Measurements from ENCODE around the gene SCT.

Gene SCT

DNA sequence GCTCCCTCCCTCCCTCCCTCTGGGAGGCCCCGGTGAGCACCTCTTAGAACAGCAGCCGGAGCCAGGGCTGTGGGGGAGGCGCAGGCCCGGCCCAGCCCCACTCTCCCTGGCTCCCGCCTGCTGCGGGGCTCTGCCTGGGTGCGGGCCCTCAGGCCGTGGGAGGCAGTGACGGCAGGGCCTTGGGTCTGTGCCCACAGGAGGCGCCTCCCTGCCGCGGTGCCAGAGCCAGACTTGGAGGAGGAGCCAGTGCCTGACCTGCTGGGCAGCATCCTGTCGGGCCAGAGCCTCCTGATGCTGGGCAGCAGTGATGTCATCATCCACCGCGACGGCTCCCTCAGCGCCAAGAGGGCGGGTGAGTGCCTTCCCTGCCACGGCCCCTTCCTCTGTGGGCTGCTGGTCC is 20.7 kb downstream of the SCT start:
- Histone ChIP-seq H3K36me3 (ENCODE audit: low read depth) (peaks cover 91% of the 10 kb centered on the region), H3K27me3 (ENCODE audit: insufficient read depth, poor library complexity, severe bottlenecking) (no peaks in the 10 kb centered on the region), H3K4me1 (ENCODE audit: insufficient read depth, poor library complexity, severe bottlenecking) (no peaks in the 10 kb centered on the region), H3K9me3 (ENCODE audit: severe bottlenecking) (no peaks in the 10 kb centered on the region), H3K27ac (ENCODE audit: poor library complexity, severe bottlenecking) (peak overlapping the region; percentile 23), H3K4me3 (ENCODE audit: severe bottlenecking) (no peak overlapping the region)
- ATAC-seq (ENCODE audit: low read depth) (peak; percentile 80), DNase-seq (ENCODE audit: low spot score) (peak; percentile 91)
- TF ChIP-seq CTCF (IDR thresholded peaks at IDR 0.05; ENCODE audit: poor library complexity, severe bottlenecking), result peak; percentile 6

DNA sequence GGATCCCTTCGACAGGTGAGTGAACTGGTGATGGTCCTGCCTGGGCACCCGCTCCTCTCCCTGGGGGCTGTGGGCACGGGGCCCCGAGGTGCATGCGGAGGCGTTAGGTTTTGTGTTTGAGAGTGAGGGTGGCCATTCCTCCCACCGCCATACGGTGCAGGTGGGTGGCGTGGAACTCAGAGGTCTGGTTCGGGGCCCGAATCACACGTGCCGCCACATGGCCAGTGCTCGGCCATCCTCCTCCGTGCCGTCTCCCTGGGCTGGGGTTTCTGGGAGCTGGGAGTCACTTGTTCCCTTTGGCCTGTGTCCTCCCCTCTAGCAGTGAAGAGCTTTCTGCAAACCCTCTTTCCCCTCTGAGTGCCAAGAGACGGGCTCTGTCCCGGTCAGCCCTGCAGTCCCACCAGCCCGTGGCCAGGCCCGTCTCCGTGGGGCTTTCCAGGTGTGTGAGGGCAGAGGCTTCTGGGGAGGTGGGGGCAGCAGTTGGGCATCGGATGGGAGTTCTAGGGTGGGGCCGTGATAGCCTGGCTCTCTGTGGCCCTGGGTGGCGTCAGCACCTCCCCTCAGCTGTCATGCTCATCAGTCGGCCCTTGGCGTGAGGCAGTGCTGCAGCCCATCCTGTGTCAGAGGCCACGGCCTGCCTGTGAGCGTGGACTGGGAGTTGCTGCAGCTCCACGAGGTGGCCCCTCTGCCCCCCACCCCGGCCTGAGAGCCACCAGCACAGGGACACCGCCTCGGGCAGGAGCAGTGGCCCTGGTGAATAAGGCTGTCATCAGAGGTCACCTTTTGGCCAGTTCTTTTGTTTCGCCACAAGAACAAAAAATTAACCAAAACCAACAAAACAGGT is 21.5 kb downstream of the SCT start:
- peak; percentile 55 for DNase-seq (ENCODE audit: low spot score)
- Histone ChIP-seq H3K4me3 (ENCODE audit: severe bottlenecking) (no peak overlapping the region), H3K27me3 (ENCODE audit: insufficient read depth, poor library complexity, severe bottlenecking) (no peaks in the 10 kb centered on the region), H3K4me1 (ENCODE audit: insufficient read depth, poor library complexity, severe bottlenecking) (no peaks in the 10 kb centered on the region), H3K36me3 (ENCODE audit: low read depth) (peaks cover 91% of the 10 kb centered on the region), H3K9me3 (ENCODE audit: severe bottlenecking) (no peaks in the 10 kb centered on the region), H3K27ac (ENCODE audit: poor library complexity, severe bottlenecking) (peak overlapping the region; percentile 23)
- TF ChIP-seq CTCF (IDR thresholded peaks at IDR 0.05; ENCODE audit: poor library complexity, severe bottlenecking), result no peak
- no peak for ATAC-seq (ENCODE audit: low read depth)

- Histone ChIP-seq H3K4me3 (ENCODE audit: severe bottlenecking) (no peak overlapping the region), H3K4me1 (ENCODE audit: insufficient read depth, poor library complexity, severe bottlenecking) (no peaks in the 10 kb centered on the region), H3K27me3 (ENCODE audit: insufficient read depth, poor library complexity, severe bottlenecking) (no peaks in the 10 kb centered on the region), H3K9me3 (ENCODE audit: severe bottlenecking) (no peaks in the 10 kb centered on the region), H3K36me3 (ENCODE audit: low read depth) (peaks cover 92% of the 10 kb centered on the region), H3K27ac (ENCODE audit: poor library complexity, severe bottlenecking) (no peak overlapping the region)
- ATAC-seq (ENCODE audit: low read depth), result no peak
- no peak for DNase-seq (ENCODE audit: low spot score)
- TF ChIP-seq CTCF (IDR thresholded peaks at IDR 0.05; ENCODE audit: poor library complexity, severe bottlenecking), result no peak
Observed at GRCh38 chr11:603154-603553, 23.8 kb downstream of the SCT start.

GRCh38 chr11:601573-602245 is 25.3 kb downstream of the SCT start:
- Histone ChIP-seq H3K4me1 (ENCODE audit: insufficient read depth, poor library complexity, severe bottlenecking) (no peaks in the 10 kb centered on the region), H3K27me3 (ENCODE audit: insufficient read depth, poor library complexity, severe bottlenecking) (no peaks in the 10 kb centered on the region), H3K36me3 (ENCODE audit: low read depth) (peaks cover 87% of the 10 kb centered on the region), H3K27ac (ENCODE audit: poor library complexity, severe bottlenecking) (no peak overlapping the region), H3K4me3 (ENCODE audit: severe bottlenecking) (no peak overlapping the region), H3K9me3 (ENCODE audit: severe bottlenecking) (no peaks in the 10 kb centered on the region)
- ATAC-seq (ENCODE audit: low read depth), result no peak
- DNase-seq (ENCODE audit: low spot score), result peak; percentile 49
- TF ChIP-seq CTCF (IDR thresholded peaks at IDR 0.05; ENCODE audit: poor library complexity, severe bottlenecking), result no peak

Measured in RWPE2 (cell line).